Measurements from ENCODE around the gene ZPLD1. TPM values are rescaled to one million over a fixed set of nuclear protein-coding genes. Genes with fewer than 3 reads are reported as not detected.

ZPLD1 gene
- total and polyA plus RNA-seq, 10 of the 15 experiments (the other 5 are each of a cell fraction or from before 2014, with no cell fraction given) = not detected

GRCh38 chr3:102398176-102398575, 36.6 kb upstream of the ZPLD1 start (continued):
- TF ChIP-seq BCLAF1 (IDR thresholded peaks at IDR 0.05) (no peak), NFYA (IDR thresholded peaks at IDR 0.05; ENCODE audit: borderline replicate concordance, low read depth, low read length) (no peak), YY1 (IDR thresholded peaks at IDR 0.05; ENCODE audit: low read depth, low read length) (no peak), MTA2 (IDR thresholded peaks at IDR 0.05; ENCODE audit: low read depth) (no peak), MTA3 (IDR thresholded peaks at IDR 0.05; ENCODE audit: borderline replicate concordance, low read length) (no peak), SREBF1 (IDR thresholded peaks at IDR 0.05; ENCODE audit: low read length) (no peak), PAX8 (IDR thresholded peaks at IDR 0.05) (no peak)

GRCh38 chr3:102398666-102399065, 36.1 kb upstream of the ZPLD1 start:
- in situ Hi-C loops (cut with MboI) = no loop called here
- POLR2A ChIA-PET = no interaction called here
- intact Hi-C loops (cut with micrococcal nuclease; ENCODE audit: unreplicated experiment) = no loop called here
- Histone ChIP-seq H3K4me1 (ENCODE audit: control insufficient read depth, insufficient read depth, low read length) (no peaks in the 10 kb centered on the region), H2AFZ (ENCODE audit: control insufficient read depth, low read depth, low read length) (no peak overlapping the region), H3K27ac (ENCODE audit: control insufficient read depth, insufficient read depth) (no peak overlapping the region), H3K27me3 (replicated peaks in 1 of 2; ENCODE audit: control insufficient read depth in 2 of 2, insufficient read depth in 2 of 2, low read length in 1 of 2) (no peaks in the 10 kb centered on the region), H3K36me3 (ENCODE audit: control insufficient read depth in 2 of 2, insufficient read depth in 2 of 2, low read length in 1 of 2) (no peaks in the 10 kb centered on the region), H3K9ac (ENCODE audit: control insufficient read depth, insufficient read depth, low read length) (no peak overlapping the region), H3K9me3 (replicated peaks; ENCODE audit: control insufficient read depth, insufficient read depth, low read length) (no peaks in the 10 kb centered on the region), H3K79me2 (ENCODE audit: control insufficient read depth, insufficient read depth, low read length) (no peaks in the 10 kb centered on the region), H3K4me2 (ENCODE audit: control insufficient read depth, insufficient read depth) (no peak overlapping the region), H4K20me1 (ENCODE audit: control insufficient read depth, insufficient read depth) (no peaks in the 10 kb centered on the region), H3K4me3 (no peak overlapping the region)
- RAD21 ChIA-PET (ENCODE audit: unreplicated experiment) = no interaction called here
- DNase-seq (ENCODE audit: low read depth, low spot score) (no peak), ATAC-seq (no peak), FAIRE-seq (no peak)
- no TSS peak for BruUV-seq (replicated peaks)
- WGBS (ENCODE audit: insufficient coverage, insufficient replicate concordance, low lambda C conversion rate, missing lambda C conversion rate) = 79% methylated on average over 5 of the region's 5 CpGs
- SMC1A ChIA-PET (ENCODE audit: uncharacterized antibody, unreplicated experiment) = interaction anchor here (0.7 kb wide), 1 partner anchor 20 kb away, joined by 3 read pairs; no protein-coding TSS in a partner anchor
- TF ChIP-seq SIN3A (IDR thresholded peaks at IDR 0.05; ENCODE audit: low read depth, low read length) (no peak), MTA3 (IDR thresholded peaks at IDR 0.05; ENCODE audit: borderline replicate concordance, low read length) (no peak), EED (IDR thresholded peaks at IDR 0.05; ENCODE audit: low read depth) (no peak), ZBED1 (IDR thresholded peaks at IDR 0.05; ENCODE audit: borderline replicate concordance) (no peak), USF2 (IDR thresholded peaks at IDR 0.05; ENCODE audit: borderline replicate concordance, low read depth, low read length) (no peak), E4F1 (IDR thresholded peaks at IDR 0.05; ENCODE audit: borderline replicate concordance, partially characterized antibody) (no peak), CHD2 (IDR thresholded peaks at IDR 0.05; ENCODE audit: borderline replicate concordance, low read depth, low read length) (no peak), POLR2AphosphoS2 (IDR thresholded peaks at IDR 0.05; ENCODE audit: low read depth, low read length) (no peak), STAT1 (conservative IDR thresholded peaks at IDR 0.05) (no peak), IRF4 (IDR thresholded peaks at IDR 0.05; ENCODE audit: low read depth, low read length) (no peak), KAT2A (conservative IDR thresholded peaks at IDR 0.05; ENCODE audit: control insufficient read depth, low read depth, low read length) (no peak)
- CTCF ChIA-PET = no interaction called here
